Endothelial cell of umbilical vein (primary cell): Measurements from ENCODE around the gene CSN1S1. TPM values are rescaled to one million over a fixed set of nuclear protein-coding genes. Genes with fewer than 3 reads are reported as not detected.

Experiments
- BruUV-seq: library from RNA; stranded (reverse); fragments of 400-500 nt; replicated peaks from 2 replicates; lab custom pipeline; 2021; lab: Mats Ljungman, UMichigan
- CTCF ChIA-PET: fragments of 300-600, 350-600 bp; sonication (Branson Sonifier 250); formaldehyde crosslinking; loops from one replicate; lab custom pipeline; 2021; ENCODE audit warnings: antibody characterized with exemption, inconsistent platforms; lab: Charles Lee
- POLR2A ChIA-PET: fragments of 300-600, 350-600 bp; sonication (Branson Sonifier 250); formaldehyde crosslinking; loops from one replicate; lab custom pipeline; 2021; ENCODE audit warnings: antibody characterized with exemption, inconsistent platforms; lab: Charles Lee
- DNase-seq: peaks from one replicate; pipeline ENCODE4 v3.0.0-alpha.2; 2011; ENCODE audit warnings: low read depth, low spot score
- FAIRE-seq: peaks from 2 replicates; lab custom pipeline; 2011; peaks lifted over from hg19 to GRCh38; lab: Jason Lieb, UNC
- H2AFZ ChIP-seq: 2 replicates; pipeline ENCODE4 v1.6.0; 2012; ENCODE audit warnings: low read depth, low read length, control low read depth, inconsistent platforms
- H3K27ac ChIP-seq: 2 replicates; pipeline ENCODE4 v1.5.1; 2011; ENCODE audit warnings: low read depth, mild to moderate bottlenecking, control low read depth, low read length, moderate library complexity; ENCODE audit not compliant: insufficient read depth
- H3K27me3 ChIP-seq, 2 experiments: 2 replicates each; pipeline versions ENCODE4 v1.6.0 to v1.6.1; 2011; ENCODE audit warnings: low read length in 2 of 2, mixed read lengths in 1 of 2; ENCODE audit not compliant: control insufficient read depth in 2 of 2, insufficient read depth in 2 of 2
- H3K36me3 ChIP-seq, 2 experiments: 2 replicates in 1 of 2; 3 replicates in 1 of 2; pipeline ENCODE4 v1.5.1; 2011; ENCODE audit warnings: low read length in 2 of 2, mild to moderate bottlenecking in 1 of 2, moderate library complexity in 1 of 2; ENCODE audit not compliant: control insufficient read depth in 2 of 2, insufficient read depth in 2 of 2; ENCODE audit errors: extremely low read depth in 1 of 2
- H3K4me1 ChIP-seq: 3 replicates; pipeline ENCODE4 v1.5.1; 2011; ENCODE audit warnings: mild to moderate bottlenecking, low read length; ENCODE audit not compliant: control insufficient read depth, insufficient read depth; ENCODE audit errors: extremely low read depth
- H3K4me2 ChIP-seq: 2 replicates; pipeline ENCODE4 v1.6.1; 2011; ENCODE audit warnings: low read length, control low read depth, mixed read lengths; ENCODE audit not compliant: insufficient read depth
- H3K4me3 ChIP-seq, 3 experiments: fragments of 200-600 bp in 1 of 3; sonication (generic), shearing (Covaris generic) in 1 of 3; replicated peaks in 1 of 3; 2 replicates each; pipeline ENCODE4 v1.5.1; 2011 to 2016; ENCODE audit warnings: control low read depth in 3 of 3, low read length in 3 of 3, mild to moderate bottlenecking in 2 of 3, inconsistent platforms in 1 of 3, low read depth in 1 of 3, moderate library complexity in 1 of 3; ENCODE audit not compliant: insufficient read depth in 1 of 3
- H3K79me2 ChIP-seq: 2 replicates; pipeline ENCODE4 v1.6.0; 2012; ENCODE audit warnings: low read length, inconsistent platforms; ENCODE audit not compliant: control insufficient read depth, insufficient read depth
- H3K9ac ChIP-seq: replicated peaks from 2 replicates; pipeline ENCODE3; 2011; ENCODE audit warnings: low read length, control low read depth; ENCODE audit not compliant: insufficient read depth; ENCODE audit errors: extremely low read depth
- H3K9me1 ChIP-seq: replicated peaks from 3 replicates; pipeline ENCODE4 v1.6.0; 2011; ENCODE audit warnings: mild to moderate bottlenecking, low read length; ENCODE audit not compliant: control insufficient read depth, insufficient read depth; ENCODE audit errors: extremely low read depth
- H3K9me3 ChIP-seq: replicated peaks from 2 replicates; pipeline ENCODE4 v1.5.1; 2012; ENCODE audit warnings: low read length, inconsistent platforms; ENCODE audit not compliant: control insufficient read depth, insufficient read depth
- H4K20me1 ChIP-seq: replicated peaks from 2 replicates; pipeline ENCODE3; 2011; ENCODE audit warnings: mild to moderate bottlenecking, low read length; ENCODE audit not compliant: control insufficient read depth, insufficient read depth; ENCODE audit errors: extremely low read depth
- CTCF ChIP-seq, 2 donors: IDR thresholded peaks; 1 replicate in 1 of 2; 2 replicates in 1 of 2; pipeline ENCODE4 v1.5.1; 2011; ENCODE audit warnings: low read length in 2 of 2, mild to moderate bottlenecking in 2 of 2, moderate library complexity in 2 of 2, control low read depth in 1 of 2, inconsistent platforms in 1 of 2, low read depth in 1 of 2; ENCODE audit not compliant: insufficient read depth in 1 of 2; ENCODE audit errors: extremely low read depth in 1 of 2
- EZH2 ChIP-seq: IDR thresholded peaks from 2 replicates; pipeline ENCODE4 v1.6.1; 2012; ENCODE audit warnings: borderline replicate concordance, low read depth, mild to moderate bottlenecking, moderate library complexity, low read length, inconsistent platforms; ENCODE audit not compliant: severe bottlenecking
- FOS ChIP-seq: IDR thresholded peaks from 2 replicates; pipeline ENCODE4 v1.6.1; 2011; ENCODE audit warnings: mild to moderate bottlenecking, low read length, moderate library complexity, borderline replicate concordance; ENCODE audit not compliant: insufficient read depth
- GATA2 ChIP-seq: IDR thresholded peaks from 2 replicates; pipeline ENCODE4 v1.7.0; 2011; ENCODE audit warnings: low read depth, mild to moderate bottlenecking, moderate library complexity, mixed read lengths, low read length; ENCODE audit not compliant: insufficient read length, insufficient read depth
- JUN ChIP-seq: IDR thresholded peaks from 2 replicates; pipeline ENCODE4 v1.6.1; 2011; ENCODE audit warnings: borderline replicate concordance, low read depth; ENCODE audit not compliant: insufficient read length, insufficient read depth
- MYC ChIP-seq: IDR thresholded peaks from one replicate; pipeline ENCODE4 v1.6.1; 2011; ENCODE audit warnings: mild to moderate bottlenecking, low read depth, low read length
- POLR2A ChIP-seq: IDR thresholded peaks from 2 replicates; pipeline ENCODE4 v1.6.1; 2012; ENCODE audit warnings: low read depth, mild to moderate bottlenecking, control low read depth, low read length
- POLR2AphosphoS5 ChIP-seq: IDR thresholded peaks from 2 replicates; pipeline ENCODE4 v1.6.1; 2012; ENCODE audit warnings: low read depth, mild to moderate bottlenecking, control low read depth, low read length, moderate library complexity; ENCODE audit not compliant: insufficient read depth
- dilution Hi-C: fragments of 300-500 bp; cut with MboI; formaldehyde crosslinking; loops from one replicate; pipeline ENCODE4 v1.15.0; 2019; ENCODE audit warnings: low sequenced_read_pairs; ENCODE audit not compliant: extremely low pct_ligation_motif_present
- intact Hi-C: fragments of 100-400 bp; cut with micrococcal nuclease; formaldehyde crosslinking; loops from one replicate; pipeline ENCODE4 v1.10.0; 2022
- polyA plus RNA-seq, 4 experiments: library from polyadenylated mRNA; depleted of rRNA in 3 of 4; stranded (reverse) in 3 of 4; unstranded in 1 of 4; fragments of >200 nt; gene quantifications; 2 replicates each; pipeline versions ENCODE4 v1.2.1 to v1.2.3, GENCODE V29; 2011 to 2012; ENCODE audit warnings: missing spikeins in 1 of 4
- total RNA-seq: library from RNA; stranded (reverse); gene quantifications from 2 replicates; pipeline ENCODE4 v1.2.3, GENCODE V29; 2021
- TF ChIP-seq, protein P1 (sequence below): IDR thresholded peaks from 2 replicates; pipeline ENCODE4 v1.6.1; 2011; ENCODE audit not compliant: insufficient read depth, insufficient read length

CSN1S1 gene
- total and polyA plus RNA-seq, 2 donors (not counting 3 experiments of a cell fraction or from before 2014, with no cell fraction given), result not detected

DNA sequence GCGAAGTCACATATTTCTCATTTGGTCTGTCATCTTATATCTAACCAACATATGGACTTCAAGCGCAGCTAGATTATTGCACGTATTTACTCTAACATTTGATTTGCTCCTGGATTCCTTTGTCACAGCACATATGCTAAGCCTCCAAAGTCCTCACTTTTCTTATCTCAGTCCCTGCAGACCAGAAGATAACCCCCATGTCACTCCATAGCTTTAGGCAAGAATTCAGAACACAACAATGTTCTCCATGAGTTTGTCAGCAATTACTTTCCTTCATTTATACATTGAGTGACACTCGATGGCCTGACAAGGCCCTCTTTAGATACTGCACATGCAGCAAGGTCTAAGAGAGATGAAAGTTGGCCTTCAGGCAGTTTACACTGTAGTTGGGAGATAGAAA is 60.1 kb downstream of the CSN1S1 start:
- Histone ChIP-seq H3K9ac (no peak overlapping the region), H3K79me2 (no peaks in the 10 kb centered on the region), H3K9me1 (no peaks in the 10 kb centered on the region), H3K36me3 (no peaks in the 10 kb centered on the region), H2AFZ (no peak overlapping the region), H4K20me1 (no peaks in the 10 kb centered on the region), H3K4me3 (no peak overlapping the region), H3K4me2 (no peak overlapping the region), H3K27ac (no peak overlapping the region), H3K9me3 (no peaks in the 10 kb centered on the region), H3K27me3 (peaks cover 2% of the 10 kb centered on the region in 2 experiments), H3K4me1 (no peaks in the 10 kb centered on the region)
- TF ChIP-seq, protein P1, sequence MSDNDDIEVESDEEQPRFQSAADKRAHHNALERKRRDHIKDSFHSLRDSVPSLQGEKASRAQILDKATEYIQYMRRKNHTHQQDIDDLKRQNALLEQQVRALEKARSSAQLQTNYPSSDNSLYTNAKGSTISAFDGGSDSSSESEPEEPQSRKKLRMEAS, result no peak
- no peak for TF ChIP-seq POLR2AphosphoS5
- TF ChIP-seq CTCF (IDR thresholded peaks at IDR 0.05; ENCODE audit: extremely low read depth in 1 of 2, insufficient read depth in 1 of 2, low read depth in 1 of 2, low read length in 2 of 2), result no peak
- TF ChIP-seq MYC, result no peak
- intact Hi-C loops (no loop called here), dilution Hi-C loops (no loop called here)
- POLR2A ChIA-PET, result no interaction called here
- no peak for DNase-seq
- CTCF ChIA-PET, result no interaction called here
- FAIRE-seq, result no peak
- no TSS peak for BruUV-seq

DNA sequence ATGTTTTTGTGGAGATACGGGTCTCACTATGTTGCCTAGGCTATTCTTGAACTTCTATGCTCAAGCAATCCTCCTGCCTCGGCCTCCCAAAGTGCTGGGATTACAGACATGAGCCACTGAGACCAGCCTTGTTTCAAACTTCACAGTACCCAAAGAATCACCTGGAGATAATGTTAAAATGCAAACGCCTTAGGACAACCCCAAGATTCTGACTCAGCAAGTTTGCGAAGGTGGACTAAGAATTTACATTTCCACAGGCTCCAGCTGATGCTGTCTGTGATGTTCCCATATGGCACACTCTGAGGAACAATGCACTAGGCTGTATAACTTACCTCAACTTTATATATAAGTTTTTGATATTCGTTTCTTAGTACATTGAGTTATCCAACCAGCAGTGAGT is 63.9 kb downstream of the CSN1S1 start:
- Histone ChIP-seq H3K36me3 (no peaks in the 10 kb centered on the region), H4K20me1 (no peaks in the 10 kb centered on the region), H3K9me1 (no peaks in the 10 kb centered on the region), H3K79me2 (no peaks in the 10 kb centered on the region), H3K4me1 (peaks cover 4% of the 10 kb centered on the region), H3K9me3 (no peaks in the 10 kb centered on the region), H2AFZ (no peak overlapping the region), H3K4me3 (no peak overlapping the region), H3K27ac (no peak overlapping the region), H3K4me2 (no peak overlapping the region), H3K9ac (no peak overlapping the region), H3K27me3 (no peaks in the 10 kb centered on the region)
- ChIA-PET CTCF (no interaction called here), POLR2A (no interaction called here)
- BruUV-seq, result no TSS peak
- no peak for DNase-seq
- dilution Hi-C loops, result no loop called here
- intact Hi-C loops, result no loop called here
- TF ChIP-seq CTCF (IDR thresholded peaks at IDR 0.05; ENCODE audit: extremely low read depth in 1 of 2, insufficient read depth in 1 of 2, low read depth in 1 of 2, low read length in 2 of 2) (no peak), POLR2A (no peak), POLR2AphosphoS5 (no peak), JUN (no peak), GATA2 (no peak), FOS (no peak), EZH2 (no peak), MYC (no peak)
- TF ChIP-seq, protein P1, result no peak
- no peak for FAIRE-seq
